ELR (cell line): ENCODE measurements around the gene UNC5B.

Source experiments
- DNase-seq: peaks from one replicate; pipeline ENCODE4 v3.0.0-alpha.2; 2015; ENCODE audit warnings: low read depth

UNC5B gene

DNA sequence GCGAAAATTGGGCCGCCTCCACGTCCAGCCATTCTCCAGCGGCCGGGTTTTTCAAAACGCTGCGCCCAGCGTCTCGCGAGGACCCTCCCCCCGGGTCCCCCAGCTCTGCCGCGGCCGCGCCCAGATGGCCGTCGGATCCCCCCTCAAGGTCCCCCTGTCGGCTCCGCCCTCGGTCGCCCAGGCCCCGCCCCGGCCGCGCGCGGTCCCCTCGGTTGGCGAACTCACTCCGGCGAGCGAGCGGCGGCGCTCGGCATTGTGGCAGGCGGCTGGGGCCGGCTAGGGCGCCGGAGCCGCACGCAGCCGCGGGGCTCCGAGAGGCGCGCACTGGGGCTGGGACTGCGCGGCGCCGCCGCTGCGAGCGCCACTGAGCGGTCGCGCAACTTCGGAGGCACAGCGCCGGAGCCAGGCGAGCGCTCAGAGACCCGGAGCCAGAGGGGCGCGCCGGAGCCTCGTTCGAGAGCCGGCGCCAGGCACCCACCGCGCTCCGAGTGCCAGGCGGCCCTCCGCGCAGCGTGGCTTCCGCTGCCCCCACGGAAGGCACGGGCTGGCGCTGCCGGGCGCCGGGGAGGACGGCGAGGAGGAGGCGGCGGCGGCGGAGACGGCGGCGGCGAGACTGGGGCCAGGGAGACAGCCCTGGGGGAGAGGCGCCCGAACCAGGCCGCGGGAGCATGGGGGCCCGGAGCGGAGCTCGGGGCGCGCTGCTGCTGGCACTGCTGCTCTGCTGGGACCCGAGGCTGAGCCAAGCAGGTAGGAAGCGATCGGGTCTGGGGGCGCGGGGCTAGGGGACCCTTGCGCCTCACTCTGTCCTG lies at the start of gene UNC5B:
Gene UNC5B, plus strand, starts transcription at position 253 of the 809 bp plus-strand sequence. Its CDS starts 416 bp downstream, at position 669.
- DNase-seq: peak; percentile 82

DNA sequence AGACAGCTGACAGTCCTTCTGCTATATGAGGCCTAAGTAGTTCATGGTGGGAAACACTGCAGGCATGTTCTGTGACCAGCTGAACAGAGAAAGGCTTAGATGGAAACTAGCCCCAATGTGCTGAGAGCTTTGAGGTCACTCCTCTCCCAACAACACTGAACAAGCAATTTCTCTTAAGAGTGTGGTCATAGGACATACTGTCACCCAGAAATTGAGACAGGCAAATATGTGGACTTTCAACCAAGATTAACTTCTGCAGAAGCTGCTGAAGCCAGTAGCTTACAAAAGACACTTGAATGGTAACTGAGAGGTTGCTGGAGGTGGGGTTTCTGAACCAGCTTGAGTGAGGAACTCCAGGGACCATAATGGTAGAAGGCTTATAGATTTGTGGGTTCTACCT lies 38.9 kb upstream of the UNC5B start:
- DNase-seq: no peak

DNA sequence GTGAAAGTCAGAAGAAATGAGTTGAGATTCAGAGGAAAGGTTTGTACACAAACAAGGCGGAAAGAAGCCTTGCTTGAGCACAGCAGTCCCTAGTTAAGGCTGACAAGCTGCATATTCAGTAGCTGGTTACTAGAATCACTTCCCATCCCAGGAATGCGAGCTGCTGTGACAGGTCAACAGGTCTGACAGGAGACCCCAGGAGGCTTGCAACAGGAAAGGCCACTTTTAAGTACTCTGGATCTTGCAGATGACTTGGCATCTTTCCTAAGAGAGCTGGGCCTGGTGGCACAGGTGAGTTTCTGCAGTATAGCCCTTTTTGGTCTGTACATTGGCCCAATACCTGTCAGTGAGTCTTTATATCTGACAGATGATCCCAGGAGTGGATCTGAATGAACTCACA lies 35.7 kb upstream of the UNC5B start:
- no peak for DNase-seq

- DNase-seq: no peak
Observed at GRCh38 chr10:71177651-71178199, 34.6 kb upstream of the UNC5B start.

DNA sequence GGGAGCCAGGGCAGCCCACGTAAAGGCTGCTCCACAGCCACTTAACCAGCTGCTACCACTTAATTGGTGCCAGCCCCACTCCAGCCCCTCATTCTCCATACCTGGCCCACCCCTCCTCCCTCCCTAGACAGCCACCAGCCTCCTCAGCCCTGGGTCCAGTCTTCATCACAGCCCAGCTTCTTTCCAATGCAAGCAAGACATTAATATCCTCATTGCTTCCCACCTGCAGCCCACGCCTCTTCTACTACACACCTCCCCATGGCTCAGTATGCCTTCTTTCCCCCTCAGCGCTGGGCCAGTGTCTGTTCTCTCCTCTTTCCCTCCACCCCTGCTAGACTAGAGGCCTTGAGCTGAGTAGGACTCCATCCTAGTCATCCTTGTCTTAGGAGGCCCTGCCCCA lies 33.5 kb upstream of the UNC5B start:
- DNase-seq: no peak

GRCh38 chr10:71179382-71179781 lies 33.0 kb upstream of the UNC5B start:
- no peak for DNase-seq

DNA sequence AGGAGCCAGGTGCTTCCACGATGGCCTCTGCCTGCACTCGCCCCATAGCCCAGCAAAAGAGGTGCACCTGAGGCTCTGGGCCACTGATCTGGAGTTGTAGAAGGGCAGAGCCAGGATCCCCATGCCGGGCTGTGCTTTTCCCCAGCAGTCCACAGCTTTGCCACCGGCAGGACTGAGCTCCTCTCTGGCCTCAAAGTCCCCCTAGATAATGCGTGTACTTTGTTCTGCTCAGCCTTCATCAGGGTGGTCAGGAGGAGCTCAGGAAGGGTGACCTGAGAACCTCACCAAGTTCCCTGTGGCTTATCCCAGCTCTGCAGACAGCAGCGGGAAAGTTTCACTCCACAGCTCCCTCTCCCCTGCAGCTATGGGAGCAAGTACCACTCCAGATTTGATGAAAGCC lies 27.9 kb upstream of the UNC5B start:
- DNase-seq: no peak

DNA sequence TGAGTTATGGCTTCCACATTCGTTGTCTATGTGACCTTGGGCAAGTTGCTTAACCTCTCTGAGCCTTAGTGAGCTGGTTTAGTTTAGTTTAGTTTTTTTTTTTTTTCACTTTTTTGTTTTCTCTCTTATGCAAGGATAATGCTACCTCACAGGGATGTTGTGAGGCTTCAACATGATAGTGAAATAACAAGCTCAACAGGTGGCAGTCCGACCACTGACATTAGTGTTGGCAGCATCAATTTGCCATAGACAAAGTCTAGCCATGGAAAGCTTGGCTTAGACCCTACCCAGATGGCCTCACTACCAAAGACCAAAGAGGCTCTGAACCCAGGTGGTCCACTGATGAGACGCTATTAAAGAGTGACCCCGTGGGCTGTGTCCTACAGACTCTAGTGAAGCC lies 27.2 kb upstream of the UNC5B start:
- no peak for DNase-seq

- DNase-seq: no peak
Observed at GRCh38 chr10:71187197-71187596, 25.2 kb upstream of the UNC5B start.

DNA sequence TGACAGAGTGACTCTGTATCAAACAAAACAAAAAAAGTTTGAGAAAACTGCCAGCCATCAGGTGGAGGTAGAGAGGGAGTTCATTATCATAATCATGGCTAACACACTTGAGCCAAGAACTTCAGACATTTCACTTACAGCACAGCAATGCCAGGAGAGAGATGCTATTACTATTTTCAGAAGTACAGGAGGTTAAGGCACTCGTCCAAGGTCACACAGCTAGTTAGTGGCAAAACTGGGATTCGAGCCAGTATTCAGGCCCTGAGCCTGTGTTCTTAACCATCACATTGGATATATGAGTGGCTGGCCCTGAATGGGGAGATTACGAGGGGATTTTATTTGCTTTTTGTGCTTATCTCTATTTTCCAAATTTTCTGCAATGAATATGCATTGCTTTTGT lies 24.8 kb upstream of the UNC5B start:
- DNase-seq: no peak

- DNase-seq: no peak
Observed at GRCh38 chr10:71188201-71188600, 24.2 kb upstream of the UNC5B start.

DNA sequence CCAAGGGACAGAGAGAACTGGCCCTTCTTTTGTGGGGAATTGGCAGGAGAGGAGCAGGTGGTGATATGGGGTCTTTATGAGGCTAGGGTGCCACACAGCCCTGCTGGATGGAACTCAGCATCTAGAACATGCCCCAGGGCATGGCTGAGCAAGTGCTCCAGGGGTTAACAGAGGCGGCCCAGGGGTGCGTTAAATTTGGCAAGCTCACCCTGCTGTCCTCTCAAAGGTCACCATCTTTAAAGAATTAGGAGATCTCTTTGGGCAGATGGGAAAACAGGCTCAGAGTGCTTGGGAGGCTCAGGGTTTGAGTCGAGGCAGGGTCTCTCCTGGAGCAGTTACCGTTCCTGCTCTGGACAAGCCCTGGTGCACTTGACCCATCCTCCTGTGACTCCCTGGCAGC lies 21.4 kb upstream of the UNC5B start:
- no peak for DNase-seq

- no peak for DNase-seq
Observed at GRCh38 chr10:71191551-71192076, 20.8 kb upstream of the UNC5B start.

DNA sequence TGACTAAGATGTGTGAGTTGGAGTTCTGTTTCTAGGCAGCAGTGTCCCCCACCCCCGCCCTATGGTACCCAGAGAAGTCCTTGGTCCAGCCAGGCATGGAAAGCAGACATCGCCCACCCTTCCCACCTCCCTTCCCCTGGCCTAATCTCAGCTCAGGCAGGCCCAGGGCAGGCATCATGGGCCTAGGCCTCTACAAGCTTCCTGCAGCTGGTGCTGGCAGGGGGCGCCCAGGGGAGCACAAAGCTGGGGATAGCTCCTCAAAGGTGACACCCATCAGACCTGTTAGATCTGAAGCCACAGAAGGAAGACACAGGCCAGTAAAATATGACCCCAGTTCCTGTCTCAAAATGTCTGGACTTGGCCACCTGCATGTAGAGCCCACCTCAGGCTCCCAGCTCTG lies 18.9 kb upstream of the UNC5B start:
- no peak for DNase-seq

DNA sequence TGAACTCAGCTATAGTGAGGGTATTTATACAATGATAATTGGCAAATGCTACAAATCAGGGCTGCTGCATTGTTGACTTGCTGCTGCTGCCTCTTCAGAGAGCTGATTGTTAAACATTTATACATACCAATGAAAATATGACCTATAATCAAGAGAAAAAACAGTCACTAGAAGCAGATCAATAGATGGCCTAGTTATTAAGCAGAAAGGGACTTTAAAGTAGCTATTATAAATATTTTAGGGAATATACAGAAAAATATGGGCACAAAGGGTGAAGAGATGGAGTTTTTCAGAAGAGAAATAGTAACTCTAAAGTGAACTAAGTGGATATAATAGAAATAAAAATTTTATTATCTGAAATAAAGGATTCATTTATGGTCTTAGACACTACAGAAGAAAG lies 14.4 kb upstream of the UNC5B start:
- no peak for DNase-seq

DNA sequence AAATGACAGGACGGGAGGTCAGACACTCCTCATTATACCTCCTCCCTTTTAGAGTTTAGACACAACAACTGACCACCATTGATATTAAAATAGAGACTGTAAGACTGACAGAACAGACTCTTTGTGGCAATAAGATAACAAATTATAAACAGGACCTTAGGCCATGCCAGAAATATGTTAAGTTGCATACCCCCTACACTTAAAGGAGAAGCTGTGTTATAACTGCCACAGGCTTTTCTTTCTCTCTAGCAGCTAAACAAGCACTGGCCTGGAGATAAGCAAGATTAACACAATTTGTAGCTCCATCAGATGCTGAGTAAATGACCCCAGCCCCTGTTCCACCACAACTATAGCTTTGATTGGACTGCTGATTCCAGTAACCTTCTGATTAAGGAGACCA lies 10.5 kb upstream of the UNC5B start:
- no peak for DNase-seq

- no peak for DNase-seq
Observed at GRCh38 chr10:71202314-71202713, 10.1 kb upstream of the UNC5B start.

- no peak for DNase-seq
Observed at GRCh38 chr10:71203124-71203523, 9.2 kb upstream of the UNC5B start.

DNA sequence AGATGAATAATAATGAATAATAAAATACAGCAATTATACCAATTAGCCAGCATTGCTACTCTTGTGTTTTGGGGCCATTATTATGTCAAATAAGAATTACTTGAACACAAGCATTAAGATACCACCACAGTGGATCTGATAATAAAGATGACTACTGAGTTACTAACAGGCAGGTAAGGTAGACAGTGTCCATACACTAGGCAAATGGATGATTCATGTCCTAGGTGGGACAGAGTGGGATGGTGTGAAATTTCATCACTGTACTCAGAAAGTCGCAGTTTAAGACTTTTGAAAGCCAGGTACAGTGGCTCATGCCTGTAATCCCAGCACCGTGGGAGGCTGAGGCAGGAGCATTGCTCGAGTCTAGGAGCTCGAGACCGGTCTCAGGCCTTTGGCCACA lies 8.7 kb upstream of the UNC5B start:
- DNase-seq: no peak

- no peak for DNase-seq
Observed at GRCh38 chr10:71204746-71205145, 7.6 kb upstream of the UNC5B start.

GRCh38 chr10:71205468-71205867 lies 6.9 kb upstream of the UNC5B start:
- peak; percentile 46 for DNase-seq

DNA sequence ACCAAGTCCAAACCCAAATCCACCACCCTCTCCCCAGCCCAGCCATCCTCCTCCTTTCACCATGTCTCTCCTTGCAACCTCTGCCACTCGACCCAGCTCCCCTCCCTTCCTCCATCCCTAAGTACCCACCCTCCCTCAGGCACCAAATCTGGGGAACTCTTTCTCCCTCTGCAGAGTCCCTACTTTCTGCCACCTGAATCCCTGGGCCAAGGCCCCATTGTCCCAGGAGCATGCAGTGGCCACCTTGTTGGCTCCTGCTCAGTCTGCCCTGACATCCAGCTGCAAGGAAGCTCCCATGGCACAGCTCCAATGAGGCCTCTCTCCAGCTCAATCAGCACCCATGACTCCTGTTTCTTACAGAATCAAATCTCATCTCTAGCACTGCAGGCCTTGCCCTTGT lies 5.5 kb upstream of the UNC5B start:
- DNase-seq: no peak

GRCh38 chr10:71207578-71207977 lies 4.8 kb upstream of the UNC5B start:
- DNase-seq: no peak

DNA sequence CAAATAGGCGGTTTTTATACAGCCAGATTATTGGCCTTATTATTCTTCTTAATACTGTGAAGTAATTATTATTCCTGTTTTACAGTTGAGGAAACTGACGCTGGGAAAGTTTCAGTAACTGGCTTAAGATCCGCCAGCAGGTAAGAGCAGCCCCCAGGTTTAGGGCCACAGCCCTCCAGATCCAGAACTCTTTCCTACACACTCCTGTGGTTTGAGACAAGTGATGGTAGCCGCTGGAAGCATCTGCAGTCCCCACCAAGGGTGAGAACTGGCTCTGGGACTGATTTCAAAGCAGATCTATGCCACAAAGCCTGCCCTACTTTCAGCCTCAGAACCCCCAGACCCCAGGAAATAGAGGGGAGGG lies 3.0 kb upstream of the UNC5B start:
- no peak for DNase-seq
